Lung (tissue), 12 donors: Measurements from ENCODE around the gene CASKIN2. TPM values are rescaled to one million over a fixed set of nuclear protein-coding genes. Genes with fewer than 3 reads are reported as not detected.

Source experiments
- ATAC-seq: fragments of 200-7000 bp; cut with Tn5 transposase; one replicate; pipeline ENCODE4 v1.9.1; 2020; ENCODE audit warnings: moderate number of reproducible peaks; ENCODE audit not compliant: insufficient read depth, low FRiP score
- DNase-seq, 3 donors: peaks; one replicate each; pipeline ENCODE4 v3.0.0-alpha.2; 2013 to 2017
- H3K27ac ChIP-seq, 2 donors: one replicate each; pipeline ENCODE4 v1.5.1; 2013; ENCODE audit warnings: mild to moderate bottlenecking in 2 of 2, moderate library complexity in 2 of 2, control low read depth in 1 of 2, inconsistent platforms in 1 of 2, low read depth in 1 of 2, low read length in 1 of 2
- H3K27me3 ChIP-seq, 3 donors: one replicate each; pipeline ENCODE4 v1.5.1; 2013; ENCODE audit warnings: low read length in 2 of 3; ENCODE audit not compliant: control insufficient read depth in 3 of 3, insufficient read depth in 3 of 3
- H3K36me3 ChIP-seq, 4 donors: one replicate each; pipeline ENCODE4 v1.5.1; 2013; ENCODE audit warnings: low read length in 4 of 4, mild to moderate bottlenecking in 1 of 4, moderate library complexity in 1 of 4; ENCODE audit not compliant: control insufficient read depth in 4 of 4, insufficient read depth in 4 of 4
- H3K4me1 ChIP-seq, 5 donors: one replicate each; pipeline ENCODE4 v1.5.1; 2013; ENCODE audit warnings: low read length in 5 of 5, mild to moderate bottlenecking in 2 of 5, moderate library complexity in 1 of 5; ENCODE audit not compliant: control insufficient read depth in 5 of 5, insufficient read depth in 5 of 5
- H3K4me3 ChIP-seq: one replicate; pipeline ENCODE4 v1.5.1; 2013; ENCODE audit warnings: mild to moderate bottlenecking, control low read depth, moderate library complexity
- H3K9ac ChIP-seq, 2 donors: one replicate each; pipeline ENCODE4 v1.5.1; 2013; ENCODE audit warnings: low read length in 2 of 2, control low read depth in 1 of 2; ENCODE audit not compliant: insufficient read depth in 1 of 2
- H3K9me3 ChIP-seq, 4 donors: one replicate each; pipeline ENCODE4 v1.5.1; 2013; ENCODE audit warnings: low read length in 3 of 4, mild to moderate bottlenecking in 1 of 4, moderate library complexity in 1 of 4; ENCODE audit not compliant: control insufficient read depth in 4 of 4, insufficient read depth in 3 of 4
- CTCF ChIP-seq: IDR thresholded peaks from 2 replicates; pipeline ENCODE4 v1.5.1; 2012; ENCODE audit warnings: mild to moderate bottlenecking; ENCODE audit errors: control extremely low read depth, extremely low read depth
- WGBS, 2 donors: extraction: QIAGEN DNeasy Blood & Tissue Kit; methylation state at CpG; one replicate each; pipeline ENCODE4 v1.1.7; 2013; 5-methylcytosine and 5-hydroxymethylcytosine counted together
- polyA plus RNA-seq, 2 donors: library from polyadenylated mRNA; stranded (reverse); fragments of 200-250 nt; gene quantifications; one replicate each; pipeline ENCODE4 v1.2.1, GENCODE V29; 2013
- total RNA-seq, 2 donors: library from RNA; depleted of rRNA in 1 of 2; stranded (reverse); fragments of >200 nt in 1 of 2; gene quantifications; one replicate each; pipeline ENCODE4 v1.2.1, GENCODE V29; 2014 to 2021
- donor health status: control.
- donor health status: control.
- donor health status: Bipolar disorder and iron deficiency.
- donor health status: healthy.
- donor health status: DM: yes; HTN: yes; CAD: no.

CASKIN2 gene
- total and polyA plus RNA-seq, 4 donors, result 22.3 to 81.5 (median 35.1) TPM

GRCh38 chr17:75555679-75556153, 40.4 kb upstream of the CASKIN2 start:
- no peak for TF ChIP-seq CTCF
- ATAC-seq (no peak), DNase-seq (no peak)
- 90% methylated on average over 21 of the region's 21 CpGs for WGBS, 2 donors
- peaks cover 0 to 12% (median 0%) of the 10 kb centered on the region in 4 donors for H3K36me3 ChIP-seq
- H3K4me3 ChIP-seq, result no peak overlapping the region
- no peaks in the 10 kb centered on the region for H3K27me3 ChIP-seq
- H3K9me3 ChIP-seq, result no peaks in the 10 kb centered on the region
- no peak overlapping the region for H3K27ac ChIP-seq
- peaks cover 0 to 24% (median 4%) of the 10 kb centered on the region in 5 donors for H3K4me1 ChIP-seq
- H3K9ac ChIP-seq, result no peak overlapping the region

GRCh38 chr17:75553295-75554110, 38.2 kb upstream of the CASKIN2 start:
- Histone ChIP-seq H3K4me3 (no peak overlapping the region), H3K27ac (peak overlapping the region in 1 of 2 donors; percentile 0), H3K27me3 (no peaks in the 10 kb centered on the region), H3K9me3 (no peaks in the 10 kb centered on the region), H3K9ac (no peak overlapping the region), H3K36me3 (peaks cover 0 to 5% (median 0%) of the 10 kb centered on the region in 4 donors), H3K4me1 (peaks cover 0 to 24% (median 9%) of the 10 kb centered on the region in 5 donors)
- no peak for TF ChIP-seq CTCF
- ATAC-seq (no peak), DNase-seq (no peak)
- WGBS, 2 donors, result 76 to 79% methylated on average over 8 of the region's 8 CpGs

- no peak for TF ChIP-seq CTCF
- H3K27me3 ChIP-seq, result no peaks in the 10 kb centered on the region
- H3K36me3 ChIP-seq, result peaks cover 0 to 2% (median 0%) of the 10 kb centered on the region in 4 donors
- peak; percentile 24 to 41 (median 27) for DNase-seq
- H3K4me3 ChIP-seq, result no peak overlapping the region
- H3K27ac ChIP-seq, result peak overlapping the region in 1 of 2 donors; percentile 28
- H3K4me1 ChIP-seq, result peaks cover 0 to 19% (median 9%) of the 10 kb centered on the region in 5 donors
- H3K9ac ChIP-seq, result peak overlapping the region in 1 of 2 donors; percentile 23
- H3K9me3 ChIP-seq, result no peaks in the 10 kb centered on the region
- no peak for ATAC-seq
- 79 to 82% methylated on average over 14 of the region's 14 CpGs for WGBS, 2 donors
Observed at GRCh38 chr17:75552425-75553294, 37.3 kb upstream of the CASKIN2 start.
